Cardiac atrium fibroblast (primary cell): ENCODE data around the gene TMIGD2. TPM values are rescaled to one million over a fixed set of nuclear protein-coding genes. Genes with fewer than 3 reads are reported as not detected.

Experiments
- total RNA-seq: library from RNA; depleted of rRNA; stranded (reverse); fragments of >200 nt; gene quantifications from 2 replicates; pipeline ENCODE4 v1.2.3, GENCODE V29; 2015

The TMIGD2 gene
- not detected in 2 replicates for total RNA-seq

DNA sequence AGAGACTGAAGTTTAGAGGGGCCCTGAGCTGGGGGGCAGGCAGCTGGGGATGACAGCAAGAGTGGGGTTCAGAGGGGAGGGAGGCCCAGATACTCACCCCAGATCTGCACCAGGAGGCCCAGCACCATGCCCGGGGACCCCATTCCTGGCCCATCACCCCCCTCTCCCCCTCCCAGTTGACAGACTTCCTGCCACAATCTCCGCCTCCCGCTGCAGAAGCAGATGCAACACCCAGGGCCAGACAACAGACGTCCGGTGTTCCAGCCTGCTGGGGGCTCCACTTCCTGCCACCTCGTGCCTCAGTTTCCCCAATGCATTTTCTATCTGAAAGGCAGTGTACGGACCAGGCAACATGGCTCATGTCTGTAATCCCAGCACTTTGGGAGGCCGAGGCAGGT is at the start of gene TMIGD2:
Gene TMIGD2, minus strand, starts transcription at position 147 of the 398 bp plus-strand sequence. Its CDS starts 4 bp downstream, at position 143.

GRCh38 chr19:4343370-4344307 is 41.5 kb upstream of the TMIGD2 start, which contains the start of gene MPND:
Gene MPND, plus strand, starts transcription at chr19:4343562. Its CDS starts 32 bp downstream, at chr19:4343594.

DNA sequence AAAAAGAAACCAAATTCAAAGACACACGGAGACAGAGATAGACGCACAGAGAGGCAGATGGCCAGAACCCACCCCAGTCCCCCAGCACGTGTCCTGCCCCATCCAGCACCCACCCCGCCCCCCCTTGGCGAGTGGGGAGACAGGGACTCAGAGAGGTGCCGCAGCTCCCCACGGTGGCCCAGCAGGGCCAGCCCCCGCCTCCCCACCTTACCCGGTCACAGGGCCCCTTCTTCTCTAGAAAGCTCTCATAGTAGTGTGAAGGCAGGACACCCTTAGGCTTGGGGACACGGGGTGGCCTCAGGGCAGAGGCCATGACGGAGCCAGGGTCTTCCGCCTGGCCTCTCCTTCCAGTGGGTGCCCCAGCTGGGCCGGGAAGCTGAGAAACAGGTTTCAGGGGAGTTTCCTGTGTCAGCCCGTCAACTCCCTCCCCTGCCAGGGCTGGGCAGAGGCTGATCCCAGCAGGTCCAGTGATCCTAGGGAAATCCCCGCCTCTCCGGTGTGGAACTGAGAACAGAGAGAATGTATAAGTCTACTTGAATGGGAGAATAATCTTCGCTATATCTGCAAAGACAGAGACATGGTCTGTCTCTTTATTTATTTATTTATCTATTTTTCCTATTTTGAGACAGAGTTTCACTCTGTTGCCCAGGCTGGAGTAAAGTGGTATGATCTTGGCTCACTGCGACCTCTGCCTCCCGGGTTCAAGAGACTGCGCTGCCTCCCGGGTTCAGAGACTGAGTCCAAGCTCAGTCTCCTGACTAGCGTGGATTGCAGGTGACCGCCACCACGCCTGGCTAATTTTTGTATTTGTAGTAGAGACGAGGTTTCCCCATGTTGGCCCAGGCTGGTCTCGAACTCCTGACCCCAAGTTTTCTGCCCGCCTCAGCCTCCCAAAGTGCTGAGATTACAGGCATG is 36.5 kb upstream of the TMIGD2 start, which contains the start of gene STAP2:
Gene STAP2, minus strand, starts transcription at position 387 of the 915 bp plus-strand sequence. Its CDS starts 74 bp downstream, at position 313.

DNA sequence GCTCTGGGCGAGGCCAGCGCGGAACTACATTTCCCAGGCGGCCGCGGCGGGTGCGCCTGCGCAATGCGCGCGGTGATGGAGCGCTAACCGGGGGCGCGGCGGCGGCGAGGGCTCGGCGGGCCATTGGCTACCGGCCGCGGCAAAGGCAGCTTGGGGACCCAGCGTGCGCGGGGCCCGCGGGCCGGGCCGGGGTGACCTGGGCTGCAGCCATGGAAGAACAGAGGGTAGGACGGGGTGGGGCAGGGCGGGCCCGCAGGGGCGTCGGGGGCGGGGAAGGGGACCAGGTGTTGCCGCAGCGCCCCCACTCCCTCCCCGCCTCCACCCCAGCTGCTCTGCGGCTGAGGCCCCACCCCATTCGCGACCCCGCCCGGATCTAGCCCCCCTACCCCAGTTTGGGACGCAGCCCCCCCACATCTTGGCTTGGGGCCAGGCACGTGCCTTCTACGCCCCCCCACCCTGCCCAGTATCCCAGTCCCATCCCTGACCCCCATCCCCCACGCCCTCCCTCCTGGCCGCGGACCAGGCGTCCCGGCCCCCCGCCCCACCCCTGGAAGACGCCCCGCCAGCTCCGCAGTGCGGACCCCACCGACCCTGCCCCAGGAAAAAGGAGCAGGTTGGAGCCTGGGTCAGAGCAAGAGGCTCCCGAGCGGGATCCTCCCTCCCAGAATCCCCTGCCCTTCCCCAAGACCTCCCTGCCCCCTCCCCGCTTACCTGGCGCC is 2.5 kb upstream of the TMIGD2 start, which contains the start of gene FSD1:
Gene FSD1, plus strand, starts transcription at position 61 of the 719 bp plus-strand sequence. Its CDS starts 149 bp downstream, at position 210.

GRCh38 chr19:4278419-4279266 is 23.5 kb downstream of the TMIGD2 start, which contains the start of gene SHD:
Gene SHD, plus strand, starts transcription at chr19:4279266. Its CDS starts 798 bp downstream, at chr19:4280064.

GRCh38 chr19:4246767-4247593 is 55.2 kb downstream of the TMIGD2 start, which contains the start of gene YJU2:
Gene YJU2, plus strand, starts transcription at chr19:4247080. Its CDS starts 67 bp downstream, at chr19:4247147.

Other genes with a start within 250 kb of the TMIGD2 start
- 26.9 and 27.3 TPM in 2 replicates for gene ZBTB7A, start 235.5 kb downstream of the TMIGD2 start, total RNA-seq
- 177 and 212 TPM in 2 replicates for gene MAP2K2, start 178.3 kb downstream of the TMIGD2 start, total RNA-seq
- not detected in 2 replicates for gene CREB3L3, start 148.8 kb downstream of the TMIGD2 start, total RNA-seq
- 12.6 and 64.3 TPM in 2 replicates for gene SIRT6, start 119.8 kb downstream of the TMIGD2 start, total RNA-seq
- gene ANKRD24, start 119.7 kb downstream of the TMIGD2 start, total RNA-seq: 0.49 and 0.90 TPM in 2 replicates
- 0.18 and 3.4 TPM in 2 replicates for gene EBI3, start 72.9 kb downstream of the TMIGD2 start, total RNA-seq
- 14.1 and 14.6 TPM in 2 replicates for gene YJU2, start 55.3 kb downstream of the TMIGD2 start, total RNA-seq
- not detected in 2 replicates for gene SHD, start 23.1 kb downstream of the TMIGD2 start, total RNA-seq
- 3.1 and 6.7 TPM in 2 replicates for gene FSD1, start 2.2 kb upstream of the TMIGD2 start, total RNA-seq
- gene STAP2, start 36.4 kb upstream of the TMIGD2 start, total RNA-seq: 1.8 and 2.6 TPM in 2 replicates
- 1.3 and 3.4 TPM in 2 replicates for gene MPND, start 41.2 kb upstream of the TMIGD2 start, total RNA-seq
- 105 and 109 TPM in 2 replicates for gene SH3GL1, start 98.2 kb upstream of the TMIGD2 start, total RNA-seq
- gene CHAF1A, start 100.3 kb upstream of the TMIGD2 start, total RNA-seq: 4.5 and 12.5 TPM in 2 replicates
- 78.9 and 206 TPM in 2 replicates for gene UBXN6, start 155.4 kb upstream of the TMIGD2 start, total RNA-seq
- 52.2 and 53.9 TPM in 2 replicates for gene HDGFL2, start 169.9 kb upstream of the TMIGD2 start, total RNA-seq
- gene PLIN4, start 216.1 kb upstream of the TMIGD2 start, total RNA-seq: 0.32 and 0.72 TPM in 2 replicates
- gene PLIN5, start 232.8 kb upstream of the TMIGD2 start, total RNA-seq: 1.3 TPM in 2 replicates
- 1.3 and 2.6 TPM in 2 replicates for gene LRG1, start 237.6 kb upstream of the TMIGD2 start, total RNA-seq